Right ventricle myocardium inferior (tissue), 1 donor: Measurements from ENCODE around the gene PHIP. TPM values are rescaled to one million over a fixed set of nuclear protein-coding genes. Genes with fewer than 3 reads are reported as not detected.

Experiments
- ATAC-seq: fragments of 200-7000 bp; cut with Tn5 transposase; one replicate; pipeline ENCODE4 v1.9.1; 2020; ENCODE audit warnings: mild to moderate bottlenecking, moderate library complexity
- DNase-seq: peaks from one replicate; pipeline ENCODE4 v3.0.0; 2021; ENCODE audit errors: missing footprints
- intact Hi-C: fragments of 100-400 bp; cut with DNase I; formaldehyde crosslinking; loops from one replicate; pipeline ENCODE4 v1.11.0; 2022
- total RNA-seq: library from RNA; stranded (reverse); fragmentation: NEBNext Ultra II Directional; extraction: Animal tissue kit (Norgen Biotek cat#: 25700); gene quantifications from one replicate; pipeline ENCODE4 v1.2.1, GENCODE V29; 2021
- donor health status: DM: no; HTN: yes; CAD: no; lungs with severe emphysema.

The PHIP gene
- total RNA-seq, 1 donor from 2014 or later = 13.8 TPM

DNA sequence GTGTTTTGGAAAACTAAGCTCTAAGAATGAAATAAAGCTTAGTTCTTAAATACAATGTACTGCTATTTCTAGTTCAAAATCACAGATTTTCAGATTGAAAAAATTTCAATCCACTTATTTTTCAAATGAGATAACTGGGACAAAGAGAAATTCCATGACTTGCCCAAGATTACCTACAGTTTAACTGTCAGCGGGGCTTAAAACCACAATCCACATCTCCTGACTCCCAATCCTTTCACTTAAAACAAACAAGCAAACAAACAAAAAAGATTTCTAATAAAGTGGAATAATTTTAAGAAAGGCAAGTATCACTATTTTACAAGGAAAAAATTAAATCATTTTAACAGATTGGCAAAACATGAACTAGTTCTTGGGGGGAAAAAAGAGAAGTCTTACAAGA is 4.2 kb downstream of the PHIP start:
- ATAC-seq = no peak
- intact Hi-C loops = loop anchor here (10.0 kb wide), 1 partner anchor 209 kb away; the partner anchor contains the start of gene IRAK1BP1
- no peak for DNase-seq

DNA sequence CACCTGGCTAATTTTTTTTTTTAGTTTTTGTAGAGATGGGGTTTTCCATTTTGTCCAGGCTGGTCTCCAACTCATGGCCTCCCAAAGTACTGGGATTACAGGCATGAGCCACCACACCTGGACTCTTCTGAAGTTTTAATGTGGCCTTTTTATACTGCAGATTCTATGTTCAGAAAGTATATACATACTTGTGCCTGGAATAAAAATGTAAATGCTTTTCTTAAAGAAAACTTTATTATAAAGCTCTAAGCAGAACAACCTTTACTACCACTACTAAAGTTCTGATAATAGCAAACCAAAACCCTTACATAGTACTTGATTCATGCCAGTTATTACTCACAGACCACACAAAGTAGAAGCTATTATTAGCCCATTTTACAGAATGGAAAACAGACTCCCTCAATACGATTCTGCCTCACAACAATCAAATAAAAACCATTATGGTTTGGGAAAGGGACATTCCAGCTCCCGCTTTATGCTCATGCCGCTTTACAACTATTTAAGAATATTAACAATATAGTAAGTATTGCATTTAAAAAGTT is 5.3 kb downstream of the PHIP start:
- intact Hi-C loops = loop anchor here (10.0 kb wide), 1 partner anchor 208 kb away; the partner anchor contains the start of gene IRAK1BP1
- ATAC-seq (no peak), DNase-seq (no peak)

DNA sequence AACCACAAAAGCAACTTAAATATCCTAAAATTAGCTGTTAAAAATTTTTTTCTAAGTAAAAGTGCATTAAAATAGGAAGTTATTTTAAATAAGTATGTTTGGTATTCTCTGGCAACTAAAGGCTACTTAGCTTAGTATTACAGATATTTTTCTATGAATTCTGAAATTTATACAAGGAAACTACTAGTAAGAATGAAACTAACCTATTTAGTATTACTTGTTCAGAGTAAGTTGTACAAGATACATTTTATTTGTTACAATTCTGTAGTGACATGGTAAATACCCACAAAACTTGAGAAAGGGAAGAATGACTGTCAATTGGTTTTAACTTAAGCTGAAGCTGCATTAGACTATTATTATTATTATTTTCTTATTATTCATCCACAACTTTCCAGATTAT is 6.5 kb downstream of the PHIP start:
- ATAC-seq (no peak), DNase-seq (no peak)
- intact Hi-C loops = loop anchor here (10.0 kb wide), 1 partner anchor 207 kb away; the partner anchor contains the start of gene IRAK1BP1

DNA sequence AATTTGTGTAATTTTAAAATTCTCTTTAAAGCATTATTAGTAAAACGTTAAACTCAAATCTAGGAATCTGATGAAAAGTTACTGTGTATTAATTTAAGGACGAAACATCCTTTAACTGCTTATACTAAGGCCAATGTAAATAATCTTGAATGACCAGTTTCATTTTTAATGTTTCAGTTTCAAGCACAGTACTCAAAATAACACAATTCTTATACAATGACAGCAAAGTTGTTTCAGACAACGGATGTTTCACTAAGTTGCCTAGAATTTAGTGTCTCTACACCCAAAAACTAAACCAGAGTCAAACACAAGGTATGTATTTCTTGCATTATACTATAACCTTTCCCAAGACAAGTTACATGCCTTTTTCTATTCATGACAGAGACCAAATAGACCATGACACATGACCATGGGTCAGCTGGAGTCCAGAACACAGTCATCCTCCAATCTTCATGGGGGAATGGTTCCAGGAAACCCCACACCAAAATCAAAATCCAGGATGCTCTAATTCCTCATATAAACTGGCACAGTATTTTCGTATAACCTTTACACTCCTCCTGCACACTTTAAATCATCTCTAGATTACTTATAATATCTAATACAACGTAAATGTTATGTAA is 7.7 kb downstream of the PHIP start:
- intact Hi-C loops = loop anchor here (10.0 kb wide), 1 partner anchor 206 kb away; the partner anchor contains the start of gene IRAK1BP1
- ATAC-seq (no peak), DNase-seq (no peak)

DNA sequence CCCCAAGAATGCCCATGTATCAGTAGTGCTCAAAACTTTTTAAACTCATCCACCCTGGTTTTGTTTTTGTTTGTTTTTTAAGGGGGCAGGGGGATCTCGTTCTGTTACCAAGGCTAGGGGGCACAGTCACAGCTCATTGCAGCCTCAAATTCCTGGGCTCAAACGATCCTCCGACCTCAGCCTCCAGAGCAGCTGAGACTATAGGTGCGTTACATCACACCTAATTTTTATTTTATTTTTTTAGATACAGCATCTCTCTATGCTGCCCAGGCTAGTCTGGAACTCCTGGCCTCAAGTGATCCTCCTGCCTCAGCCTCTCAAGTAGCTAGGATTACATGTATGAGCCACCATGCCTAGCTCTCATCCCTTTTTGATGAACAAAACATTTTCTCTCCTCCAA is 11.2 kb downstream of the PHIP start:
- ATAC-seq = no peak
- intact Hi-C loops = no loop called here
- no peak for DNase-seq

DNA sequence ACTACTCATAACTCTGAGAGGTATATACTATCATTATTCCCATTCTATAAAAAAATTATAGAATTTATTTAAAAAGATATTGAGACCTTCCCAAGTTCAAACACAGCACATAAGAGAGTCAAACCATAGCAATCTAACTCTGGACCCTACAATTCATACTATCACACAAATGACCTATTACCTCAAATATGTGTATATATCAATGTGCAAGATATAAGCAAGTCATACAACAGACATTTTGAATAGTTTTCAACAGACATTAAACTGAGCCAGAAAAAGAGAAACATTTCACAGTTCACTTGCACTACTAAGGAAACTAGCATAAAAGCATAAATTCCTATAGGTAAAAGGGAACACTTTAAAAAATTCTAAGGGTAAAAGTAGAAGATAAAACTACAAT is 11.7 kb downstream of the PHIP start:
- DNase-seq (no peak), ATAC-seq (no peak)
- intact Hi-C loops = no loop called here

DNA sequence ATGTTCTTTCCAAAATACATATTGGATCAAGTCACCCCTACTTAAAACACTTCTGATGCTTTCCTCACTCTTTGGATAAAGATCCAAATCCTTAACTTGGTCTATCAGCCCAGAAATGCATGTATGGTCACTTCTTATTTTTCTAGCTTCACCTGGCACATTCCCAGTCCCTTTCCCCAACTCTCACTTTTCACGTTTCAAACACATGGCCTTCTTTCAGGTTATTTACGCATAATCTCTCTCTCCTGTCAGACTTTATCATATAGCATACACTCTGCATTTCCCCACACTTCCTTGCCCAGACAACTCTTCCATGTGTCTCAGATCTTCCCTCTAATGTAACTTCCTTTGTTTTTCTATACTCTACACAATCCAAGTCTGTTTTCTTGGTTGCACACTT is 12.8 kb downstream of the PHIP start:
- DNase-seq (no peak), ATAC-seq (no peak)
- intact Hi-C loops = no loop called here

DNA sequence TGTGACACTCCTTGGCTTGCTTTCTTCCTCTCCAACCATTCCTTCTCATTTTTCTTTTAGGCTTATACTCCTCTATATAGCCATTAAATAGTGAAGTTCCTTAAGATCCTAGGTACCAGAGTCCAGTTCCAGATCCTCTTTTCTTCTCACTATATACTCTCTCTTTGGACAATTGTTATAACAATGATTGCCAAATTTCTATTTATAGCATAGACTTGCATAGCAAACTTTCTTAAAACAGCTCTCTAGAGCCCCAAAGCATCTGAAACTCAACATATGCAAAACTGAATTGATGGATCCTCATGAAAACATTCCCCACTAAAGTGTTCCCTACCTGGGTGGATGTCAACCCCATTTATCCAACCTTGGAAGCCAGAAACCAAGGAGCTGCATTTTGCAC is 13.4 kb downstream of the PHIP start:
- ATAC-seq = no peak
- intact Hi-C loops = no loop called here
- DNase-seq = no peak

DNA sequence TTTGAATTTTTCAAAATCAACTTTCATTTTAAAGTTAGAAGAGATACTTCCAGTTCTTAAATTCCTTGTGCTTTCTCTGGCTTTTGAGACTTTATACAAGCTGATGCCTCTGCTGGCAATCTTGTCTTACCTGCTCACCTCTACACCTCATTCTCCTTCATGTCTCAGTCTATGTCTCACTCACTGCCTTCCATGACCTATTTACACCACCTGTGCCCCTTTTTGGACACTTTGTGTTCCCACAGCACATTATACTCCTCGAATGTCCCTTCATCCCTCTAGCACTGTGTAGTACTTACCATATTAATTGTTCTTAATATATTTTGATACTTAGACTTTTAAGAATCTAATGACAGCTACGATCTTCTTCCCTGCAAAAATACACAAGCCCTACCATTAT is 15.3 kb downstream of the PHIP start:
- DNase-seq = no peak
- intact Hi-C loops = no loop called here
- ATAC-seq = no peak

DNA sequence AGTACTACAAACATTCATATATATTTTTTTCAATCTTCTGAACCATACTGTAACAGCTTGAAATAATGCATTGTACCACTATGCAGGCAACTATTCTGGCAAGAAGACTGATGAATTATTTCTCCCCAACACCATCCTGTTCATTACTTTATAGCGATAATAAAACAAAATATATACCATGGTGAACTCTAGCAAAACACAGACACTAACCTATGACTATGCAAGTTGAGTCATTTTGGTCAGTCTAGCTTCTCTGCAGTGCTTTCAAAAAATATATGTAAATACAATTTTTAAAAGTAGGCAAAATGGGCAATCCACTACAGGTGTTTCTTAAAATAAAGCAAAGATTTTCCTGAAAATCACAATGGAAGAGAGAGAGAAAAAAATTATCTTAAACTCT is 20.3 kb downstream of the PHIP start:
- ATAC-seq = no peak
- no peak for DNase-seq
- intact Hi-C loops = no loop called here

DNA sequence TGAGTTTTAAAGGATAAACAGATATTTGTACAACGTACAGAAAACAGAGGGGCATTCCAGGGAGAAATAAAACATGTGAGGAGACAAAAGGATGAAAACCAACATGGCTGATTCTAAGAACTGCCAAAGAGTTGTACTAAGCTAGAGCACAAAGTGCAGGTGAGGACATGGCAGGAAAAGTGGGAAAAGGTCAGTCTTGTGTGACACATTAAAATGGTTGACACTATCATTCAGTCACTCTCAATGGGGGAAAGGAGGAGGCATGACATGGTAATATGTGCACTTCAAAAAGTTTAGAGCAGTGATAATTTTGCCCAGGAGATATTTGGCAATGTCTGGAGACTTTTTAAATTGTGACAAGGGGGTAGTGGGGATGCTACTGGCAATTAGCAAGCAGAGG is 21.8 kb downstream of the PHIP start:
- ATAC-seq = no peak
- intact Hi-C loops = no loop called here

DNA sequence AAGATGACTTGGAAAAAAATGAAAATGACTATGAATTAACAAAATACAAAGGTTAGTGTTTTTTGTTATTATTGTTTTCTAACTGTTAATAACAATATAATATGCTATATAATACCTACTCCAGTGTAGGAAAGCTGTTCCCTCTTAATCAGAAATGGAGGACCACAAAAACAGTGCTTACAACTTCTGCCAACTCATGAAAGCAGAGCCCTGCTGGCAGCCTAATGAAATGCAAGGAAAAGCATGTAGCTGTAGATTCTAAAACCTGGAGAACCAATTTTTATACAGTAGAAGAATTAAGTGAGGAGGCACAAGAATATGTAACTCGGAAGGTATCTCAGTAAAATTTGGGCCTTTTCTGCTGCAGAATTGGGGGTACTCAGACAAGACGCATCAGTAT is 29.4 kb downstream of the PHIP start:
- no peak for ATAC-seq
- no peak for DNase-seq
- intact Hi-C loops = no loop called here

More for the DNA sequence above, 21.8 kb downstream of the PHIP start:
- DNase-seq = no peak

DNA sequence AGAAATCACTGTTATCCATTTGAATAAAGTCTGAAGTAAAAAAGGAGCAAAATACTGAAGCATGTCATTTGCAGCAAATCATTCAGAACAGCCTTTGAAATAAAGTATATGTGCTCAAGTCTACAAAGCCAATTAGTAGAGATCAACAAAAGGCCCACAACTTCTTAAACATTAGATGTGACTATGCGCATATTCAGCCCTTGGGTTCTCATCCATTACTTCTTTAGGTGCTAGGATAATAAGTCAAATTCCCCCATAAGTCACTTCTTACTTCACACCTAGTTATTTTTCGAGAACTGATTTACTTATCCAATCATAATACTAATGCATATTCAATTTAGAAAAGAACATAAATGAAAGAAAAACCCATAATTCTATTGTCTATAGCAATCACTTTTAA is 31.0 kb downstream of the PHIP start:
- DNase-seq = no peak
- intact Hi-C loops = no loop called here
- no peak for ATAC-seq

DNA sequence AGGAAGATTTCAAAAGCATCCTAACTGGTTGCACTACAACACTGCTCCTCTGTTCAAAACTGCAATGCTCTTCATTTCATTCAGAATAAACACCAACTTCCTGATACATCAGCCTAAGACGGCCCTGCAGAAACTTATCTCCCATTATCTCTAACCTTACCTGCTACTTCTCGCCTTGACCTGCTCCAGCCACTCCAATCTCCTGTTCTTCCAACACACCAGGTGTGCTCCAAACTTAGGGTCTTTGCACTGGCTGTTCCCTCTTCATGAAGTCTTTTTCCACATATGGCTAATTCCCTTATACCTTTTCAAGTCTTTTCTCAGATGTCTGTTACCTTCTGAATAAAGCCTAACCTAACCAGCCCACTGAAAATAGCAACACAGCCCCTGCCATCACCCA is 32.1 kb downstream of the PHIP start:
- intact Hi-C loops = no loop called here

DNA sequence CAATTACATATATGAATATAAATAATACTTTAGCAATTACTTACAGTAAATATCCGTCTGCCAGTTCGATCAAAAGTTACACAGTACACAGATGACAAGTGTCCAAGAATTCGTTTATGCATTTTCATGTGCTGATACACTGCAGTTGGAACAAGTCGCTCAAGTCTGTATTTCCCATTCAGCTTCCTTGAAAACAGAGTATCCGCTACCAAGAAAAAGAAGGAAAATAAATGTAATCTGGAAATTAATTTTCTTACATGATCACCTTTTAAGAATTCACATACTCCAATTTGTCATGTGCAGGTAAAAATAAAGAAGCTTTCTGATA is 35.3 kb downstream of the PHIP start:
- intact Hi-C loops = no loop called here
- no peak for ATAC-seq
- DNase-seq = no peak

More for the DNA sequence above, 32.1 kb downstream of the PHIP start:
- DNase-seq (no peak), ATAC-seq (no peak)

DNA sequence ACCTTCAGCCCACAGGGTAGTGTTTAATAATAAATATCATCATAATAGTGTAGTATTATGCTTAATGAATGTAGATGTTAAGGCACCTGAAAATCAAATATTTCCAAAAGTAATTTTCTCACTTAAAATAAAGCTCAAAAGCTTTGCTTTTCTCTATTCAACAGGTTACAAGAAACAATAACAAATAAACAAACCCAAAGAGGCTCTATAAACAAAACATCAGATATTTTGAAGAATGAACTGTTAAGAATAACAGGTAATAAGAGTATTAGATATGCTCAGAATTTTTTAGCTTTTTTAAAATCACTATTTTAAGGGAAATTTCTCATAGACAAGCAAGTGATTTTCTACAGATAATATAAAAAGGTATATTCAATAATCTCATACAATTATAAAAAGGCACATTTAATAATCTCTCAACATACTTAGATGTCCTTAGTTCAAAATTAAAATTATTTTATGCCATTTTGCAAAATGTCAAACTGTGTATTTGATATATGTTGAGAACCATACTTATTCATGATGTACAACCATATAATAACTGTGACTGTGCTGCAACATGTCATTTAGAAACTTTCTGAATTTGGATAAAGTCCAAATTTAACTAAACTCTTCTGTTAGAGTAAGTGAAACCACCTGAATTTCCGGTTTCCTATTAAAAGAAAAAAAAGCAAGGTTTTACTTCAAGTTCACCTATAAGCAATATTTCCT is 35.8 kb downstream of the PHIP start:
- intact Hi-C loops = no loop called here
- no peak for ATAC-seq

DNA sequence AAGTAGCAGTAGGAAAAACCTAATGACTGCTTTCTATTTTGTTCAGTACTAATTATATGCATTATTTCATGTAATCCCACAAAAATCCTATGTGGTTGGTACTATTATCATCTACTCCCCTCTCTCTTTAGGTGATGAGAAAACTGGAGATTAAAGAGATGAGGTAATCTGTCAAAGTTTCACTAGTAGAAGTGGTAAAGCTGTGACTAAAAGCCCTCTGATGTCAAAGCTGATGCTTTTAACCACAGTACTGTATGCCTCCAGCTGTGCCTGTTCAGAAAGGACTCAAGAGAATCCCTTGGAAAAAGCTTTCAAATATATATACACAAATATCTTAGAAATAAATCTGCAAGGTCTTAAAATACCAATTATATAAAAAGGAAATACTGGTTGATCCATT is 38.0 kb downstream of the PHIP start:
- ATAC-seq (no peak), DNase-seq (no peak)
- intact Hi-C loops = no loop called here

More for the DNA sequence above, 35.8 kb downstream of the PHIP start:
- DNase-seq = no peak

DNA sequence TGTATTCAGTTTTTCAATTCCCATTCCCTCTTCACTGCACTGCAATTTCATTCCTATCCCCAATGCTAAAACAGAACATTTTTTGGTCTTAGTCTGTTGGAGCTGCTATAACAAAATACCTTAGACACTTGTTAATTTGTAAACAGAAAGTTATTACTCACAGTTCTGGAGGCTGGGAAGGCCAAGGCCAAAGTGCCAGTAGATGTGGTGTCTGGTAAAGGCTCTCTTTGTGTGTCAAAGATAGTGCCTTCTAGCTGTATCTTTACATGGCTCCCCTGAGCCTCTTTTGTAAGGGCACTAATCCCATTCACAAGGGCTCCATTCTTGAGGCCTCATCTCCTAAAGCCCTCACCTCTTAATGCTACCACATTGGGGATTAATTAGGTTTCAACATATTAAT is 40.0 kb downstream of the PHIP start:
- ATAC-seq (no peak), DNase-seq (no peak)
- intact Hi-C loops = no loop called here

DNA sequence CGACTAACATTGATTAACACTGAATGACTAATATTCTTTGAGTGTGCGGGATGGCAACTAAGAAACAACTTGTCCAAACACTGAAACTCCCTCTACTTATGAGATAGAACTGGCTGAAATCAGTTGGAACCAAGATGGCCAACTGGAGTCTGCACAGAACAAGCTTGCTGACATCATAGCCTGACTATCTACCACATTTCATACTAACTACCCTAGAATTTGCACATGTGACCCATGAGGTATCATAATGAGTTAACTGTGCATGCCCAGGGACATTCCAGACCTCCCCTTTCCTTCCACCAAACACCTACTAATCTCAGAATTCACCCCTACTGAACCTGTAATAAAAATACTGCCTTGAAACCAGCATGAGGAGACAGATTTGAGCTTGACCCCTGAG is 43.2 kb downstream of the PHIP start:
- DNase-seq (no peak), ATAC-seq (no peak)
- intact Hi-C loops = no loop called here

DNA sequence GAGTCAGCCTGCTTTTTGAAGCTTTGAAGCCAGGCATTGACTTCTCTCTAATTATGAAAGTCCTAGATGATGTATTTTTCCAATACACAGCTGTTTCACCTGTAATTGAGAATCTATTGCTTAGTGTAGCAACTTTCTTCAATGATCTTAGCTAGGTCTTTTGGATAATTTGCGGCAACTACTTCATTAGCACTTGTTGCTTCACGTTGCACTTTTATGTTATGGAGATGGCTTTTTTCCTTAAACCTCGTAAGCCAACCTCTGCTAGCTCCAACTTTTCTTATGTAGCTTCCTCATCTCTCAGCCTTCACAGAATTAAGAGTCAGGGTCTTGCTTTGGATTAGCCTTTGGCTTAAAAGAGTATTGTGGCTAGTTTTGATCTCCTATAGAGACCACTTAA is 44.8 kb downstream of the PHIP start:
- ATAC-seq (no peak), DNase-seq (no peak)
- intact Hi-C loops = no loop called here
